ENCODE measurements around the gene SCNN1A. TPM values are rescaled to one million over a fixed set of nuclear protein-coding genes. Genes with fewer than 3 reads are reported as not detected.

SCNN1A gene
- total RNA-seq, 1 experiment from 2014 or later, result 111 TPM

- H3K9me3 ChIP-seq (ENCODE audit: control insufficient read depth, low read depth, low read length), result no peaks in the 10 kb centered on the region
- H2AFZ ChIP-seq (ENCODE audit: low read length), result no peak overlapping the region
- H3K27ac ChIP-seq (ENCODE audit: insufficient read length, low read depth, low read length), result no peak overlapping the region
- H2BK15ac ChIP-seq (ENCODE audit: low read depth, low read length), result no peak overlapping the region
- Mint-ChIP-seq H3K27ac (no peak overlapping the region), H3K4me1 (peaks cover 19 to 22% of the 10 kb centered on the region in 2 experiments), H3K27me3 (ENCODE audit: low read depth) (peaks cover 4% of the 10 kb centered on the region), H3K9me3 (no peaks in the 10 kb centered on the region), H3K36me3 (ENCODE audit: insufficient read depth in 1 of 3, low read depth in 3 of 3) (no peaks in the 10 kb centered on the region), H3K4me3 (no peak overlapping the region)
- no peak overlapping the region for H3K18ac ChIP-seq (ENCODE audit: insufficient read length, low read depth, low read length)
- H3K9ac ChIP-seq (ENCODE audit: extremely low read depth, insufficient read length, low read length), result no peak overlapping the region
- no peak overlapping the region for H3K4ac ChIP-seq (ENCODE audit: low read depth, low read length)
- no peaks in the 10 kb centered on the region for H3K23me2 ChIP-seq (ENCODE audit: insufficient read length, low read depth, low read length, poor library complexity, severe bottlenecking)
- H3K4me2 ChIP-seq (ENCODE audit: insufficient read depth, insufficient read length, low read length), result no peak overlapping the region
- no peak overlapping the region for H3K56ac ChIP-seq (ENCODE audit: insufficient read length, low read depth, low read length)
- no peaks in the 10 kb centered on the region for H3K27me3 ChIP-seq (ENCODE audit: insufficient read depth, low read length)
- H2BK12ac ChIP-seq (ENCODE audit: insufficient read length, low read depth, low read length), result no peak overlapping the region
- no peak overlapping the region for H4K5ac ChIP-seq (ENCODE audit: insufficient read length, low read depth, low read length)
- no peak for DNase-seq
- H2BK5ac ChIP-seq (ENCODE audit: insufficient read length, low read length), result no peak overlapping the region
- H4K20me1 ChIP-seq (ENCODE audit: control insufficient read depth, insufficient read depth, insufficient read length), result no peaks in the 10 kb centered on the region
- TF ChIP-seq CTCF (conservative IDR thresholded peaks at IDR 0.05), result no peak
- no peak overlapping the region for H3T11ph ChIP-seq (ENCODE audit: low read length)
- H3K4me1 ChIP-seq (ENCODE audit: insufficient read depth, low read length), result no peaks in the 10 kb centered on the region; the same call in 1 of the 2 replicates
- no peaks in the 10 kb centered on the region for H3K79me2 ChIP-seq (ENCODE audit: insufficient read depth, low read length)
- no peaks in the 10 kb centered on the region for H3K79me1 ChIP-seq (ENCODE audit: insufficient read depth, low read depth, low read length, poor library complexity, severe bottlenecking)
- H3K14ac ChIP-seq (ENCODE audit: insufficient read depth, low read length), result no peak overlapping the region
- no peak overlapping the region for H3K23ac ChIP-seq (ENCODE audit: insufficient read length, low read depth, low read length)
- no peak overlapping the region for H4K91ac ChIP-seq (ENCODE audit: insufficient read length, low read depth, low read length)
- no peak overlapping the region for H2BK20ac ChIP-seq (ENCODE audit: low read depth, low read length, poor library complexity, severe bottlenecking)
- no peak overlapping the region for H2AK5ac ChIP-seq (ENCODE audit: insufficient read length, low read length)
- no peak overlapping the region for H2BK120ac ChIP-seq (ENCODE audit: low read depth, low read length, poor library complexity, severe bottlenecking)
- WGBS (ENCODE audit: extremely low coverage, insufficient read length, low lambda C conversion rate), result no CpG with 5 or more reads among the region's 7 CpGs
- H4K8ac ChIP-seq (replicated peaks; ENCODE audit: insufficient read length, low read depth, low read length), result no peak overlapping the region
Measured at GRCh38 chr12:6393109-6393508, 17.7 kb upstream of the SCNN1A start.

Data from H9 (cell line).